Measurements from ENCODE around the gene HOXC4.

- TF ChIP-seq POLR2A (IDR thresholded peaks at IDR 0.05; ENCODE audit: low read depth, low read length) (no peak), CTCF (IDR thresholded peaks at IDR 0.05; ENCODE audit: extremely low read depth in 1 of 2, insufficient read depth in 1 of 2, low read depth in 1 of 2, low read length in 2 of 2) (no peak), EZH2 (IDR thresholded peaks at IDR 0.05; ENCODE audit: borderline replicate concordance, low read depth, low read length, severe bottlenecking) (no peak)
Observed at GRCh38 chr12:54060975-54061778, 7.5 kb downstream of the HOXC4 start.
